ENCODE data around the gene CAMK2B.

CAMK2B gene

DNA sequence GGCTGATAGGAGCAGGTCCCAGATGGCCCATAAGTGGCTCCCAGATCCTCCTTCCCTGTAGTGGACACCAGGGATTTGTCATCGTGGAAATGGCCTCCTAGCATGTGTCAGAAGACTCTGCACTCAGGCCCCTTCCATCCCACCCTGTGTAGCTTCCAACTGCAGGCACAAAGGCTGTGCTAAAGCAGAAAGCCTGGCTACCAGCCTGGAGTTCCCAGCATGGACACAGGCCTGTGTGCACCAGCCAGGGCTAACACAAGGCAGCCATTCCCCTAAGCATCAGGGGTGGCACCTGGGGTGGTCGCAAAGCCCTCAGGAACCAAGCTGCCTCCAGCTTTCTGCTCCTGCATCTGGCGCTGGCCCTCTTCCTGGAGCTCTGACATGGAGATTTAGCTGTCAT is 4.5 kb upstream of the CAMK2B start:
- no peak for DNase-seq (ENCODE audit: low spot score)

DNA sequence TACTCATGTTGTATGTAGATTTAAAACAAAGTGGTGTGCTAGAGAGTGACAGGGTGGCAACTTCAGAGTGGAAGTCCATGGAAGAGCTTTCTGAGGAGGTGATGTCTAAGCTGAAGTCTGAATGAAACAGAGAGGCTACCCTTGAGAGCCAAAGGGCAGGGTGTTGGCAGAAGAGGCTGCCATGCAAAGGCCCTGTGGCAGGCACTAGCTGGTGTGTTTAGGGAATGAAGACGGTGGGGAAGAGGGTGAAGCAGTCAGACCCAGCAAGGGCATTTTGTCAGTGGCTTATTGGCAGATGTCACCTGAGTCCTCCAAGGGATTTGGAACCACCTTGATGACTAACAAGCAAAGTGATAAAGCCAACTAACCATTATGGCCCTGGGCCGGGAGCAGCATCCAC is 3.7 kb upstream of the CAMK2B start:
- DNase-seq (ENCODE audit: low spot score): no peak

DNA sequence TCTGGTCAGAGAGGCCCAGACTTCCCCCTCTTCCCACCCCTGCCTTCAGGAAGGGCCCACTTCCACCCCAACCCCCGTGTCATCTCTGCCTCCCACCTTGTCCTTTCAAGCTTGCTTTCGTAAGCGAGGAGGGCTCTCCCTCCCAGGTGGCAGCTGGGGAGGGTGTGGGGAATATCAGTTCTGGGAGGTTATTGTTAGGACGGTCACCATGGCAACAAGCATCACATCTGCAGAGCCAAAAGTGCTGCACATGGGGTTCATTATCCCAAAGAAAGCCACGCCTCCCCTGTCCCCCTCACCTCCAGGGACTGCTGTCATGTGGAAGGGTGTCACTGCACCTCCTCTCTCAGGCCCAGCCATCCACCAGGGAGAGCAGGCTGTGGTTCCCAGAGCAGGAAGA is 2.6 kb upstream of the CAMK2B start:
- DNase-seq (ENCODE audit: low spot score): no peak

DNA sequence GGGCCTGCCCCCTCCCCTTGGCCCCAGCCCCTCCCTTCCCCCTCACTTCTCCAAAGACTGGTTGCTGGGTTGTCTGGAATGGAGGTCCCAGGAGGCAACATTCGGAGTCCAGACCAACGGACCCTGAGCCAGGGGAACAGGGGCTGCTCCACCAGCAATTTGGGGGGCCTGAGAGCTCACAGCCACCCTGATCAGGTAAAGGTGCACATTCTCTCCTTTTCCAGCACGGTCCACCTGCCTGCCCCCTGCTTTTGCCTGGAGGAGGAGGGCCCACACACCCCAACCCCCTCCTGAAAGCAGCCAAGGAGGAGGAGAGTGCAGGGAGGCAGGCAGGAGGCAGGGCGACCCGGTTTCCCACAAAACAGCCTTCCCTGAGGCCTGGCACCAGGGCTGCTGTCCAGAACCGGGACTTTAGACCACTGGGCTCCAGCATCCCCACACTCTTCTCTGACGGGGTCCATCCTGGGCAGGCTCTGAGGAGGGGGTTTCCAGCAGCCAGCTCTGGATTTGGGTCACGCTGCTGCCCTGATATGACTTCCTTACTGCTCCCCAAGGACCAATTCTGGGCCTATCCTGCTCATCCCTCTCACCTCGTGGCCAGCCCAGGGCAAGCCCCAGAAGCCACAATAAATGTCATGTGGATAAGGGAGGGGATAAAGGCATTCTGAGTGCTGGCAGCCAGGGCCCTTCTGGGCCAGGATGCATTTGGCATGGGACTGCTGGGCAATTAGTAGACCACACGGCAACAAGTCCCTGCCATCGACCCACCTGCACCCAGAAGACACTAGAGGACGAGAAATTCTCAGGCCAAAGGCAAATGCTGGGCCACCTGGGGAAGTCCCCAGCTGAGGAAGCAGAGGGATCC is 1.1 kb upstream of the CAMK2B start:
- no peak for DNase-seq (ENCODE audit: low spot score)

DNA sequence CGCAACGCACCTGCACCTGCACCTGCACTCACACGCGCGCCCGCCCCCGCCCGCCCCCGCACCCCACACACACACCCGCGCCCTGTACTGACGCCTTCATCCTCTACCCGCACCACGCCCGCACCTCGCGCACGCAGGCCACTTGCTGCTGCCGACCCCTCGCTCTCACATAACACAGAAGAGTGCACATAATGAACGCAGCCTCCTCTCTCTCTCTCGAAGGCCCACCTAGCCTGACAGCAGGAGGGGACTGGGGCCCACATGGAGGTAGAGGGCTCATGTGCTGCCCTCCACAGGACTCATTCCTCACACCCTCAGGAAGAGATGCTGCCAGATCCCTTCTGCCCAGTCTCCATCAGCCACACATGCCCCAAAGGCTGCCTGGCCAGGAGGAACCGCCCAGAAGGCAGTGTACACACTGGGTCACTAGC is 432 bp upstream of the CAMK2B start:
- no peak for DNase-seq (ENCODE audit: low spot score)

DNA sequence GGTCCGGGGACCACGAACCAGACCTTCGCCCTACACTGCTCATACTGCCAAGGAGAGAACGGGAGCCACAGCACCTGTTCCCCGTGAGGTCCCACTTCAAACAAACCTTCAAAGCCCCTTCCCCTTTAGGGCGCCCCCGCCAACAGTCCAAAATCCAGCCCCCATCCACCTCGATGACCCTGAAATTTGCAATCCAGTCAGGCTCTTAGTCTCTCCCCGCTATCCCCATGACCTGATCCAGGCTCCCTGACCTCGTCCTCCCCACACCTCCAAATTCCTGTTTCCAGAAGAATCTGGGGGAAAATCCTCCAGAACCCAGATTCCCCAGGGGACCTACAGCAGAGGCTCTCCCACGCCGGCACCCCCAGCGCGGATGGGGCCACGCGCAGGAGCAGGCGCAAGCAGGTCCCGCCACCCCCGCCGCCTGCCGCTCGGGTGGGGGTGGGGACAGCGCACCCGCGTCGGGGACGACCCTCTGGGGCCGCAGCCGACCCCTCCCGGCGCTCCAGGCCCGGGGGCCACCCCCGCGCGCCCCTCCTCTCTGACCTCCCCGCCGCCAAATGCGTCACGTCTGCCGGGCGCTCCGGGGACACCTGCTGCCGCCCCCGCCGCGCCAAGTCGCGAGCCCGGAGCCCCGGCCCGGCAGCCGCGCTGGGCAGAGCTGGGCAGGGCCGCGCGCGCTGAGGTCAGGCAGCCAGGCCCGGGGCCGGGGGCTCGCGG is 753 bp downstream of the CAMK2B start:
- DNase-seq (ENCODE audit: low spot score): no peak

DNA sequence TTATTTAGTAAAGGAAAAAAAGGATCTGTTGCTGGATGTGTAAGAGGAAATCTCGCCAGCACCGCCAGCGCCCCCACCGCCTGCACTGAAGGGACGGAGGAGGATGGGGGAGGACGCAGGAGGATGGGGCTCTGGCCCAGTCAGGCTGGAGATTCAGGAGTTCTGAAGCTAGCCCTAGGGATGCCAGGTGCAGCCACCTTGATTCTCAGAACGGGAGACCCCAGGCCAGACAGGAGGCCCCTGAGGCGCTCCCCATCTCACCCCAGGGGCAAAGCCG is 1.3 kb downstream of the CAMK2B start:
- no peak for DNase-seq (ENCODE audit: low spot score)

DNA sequence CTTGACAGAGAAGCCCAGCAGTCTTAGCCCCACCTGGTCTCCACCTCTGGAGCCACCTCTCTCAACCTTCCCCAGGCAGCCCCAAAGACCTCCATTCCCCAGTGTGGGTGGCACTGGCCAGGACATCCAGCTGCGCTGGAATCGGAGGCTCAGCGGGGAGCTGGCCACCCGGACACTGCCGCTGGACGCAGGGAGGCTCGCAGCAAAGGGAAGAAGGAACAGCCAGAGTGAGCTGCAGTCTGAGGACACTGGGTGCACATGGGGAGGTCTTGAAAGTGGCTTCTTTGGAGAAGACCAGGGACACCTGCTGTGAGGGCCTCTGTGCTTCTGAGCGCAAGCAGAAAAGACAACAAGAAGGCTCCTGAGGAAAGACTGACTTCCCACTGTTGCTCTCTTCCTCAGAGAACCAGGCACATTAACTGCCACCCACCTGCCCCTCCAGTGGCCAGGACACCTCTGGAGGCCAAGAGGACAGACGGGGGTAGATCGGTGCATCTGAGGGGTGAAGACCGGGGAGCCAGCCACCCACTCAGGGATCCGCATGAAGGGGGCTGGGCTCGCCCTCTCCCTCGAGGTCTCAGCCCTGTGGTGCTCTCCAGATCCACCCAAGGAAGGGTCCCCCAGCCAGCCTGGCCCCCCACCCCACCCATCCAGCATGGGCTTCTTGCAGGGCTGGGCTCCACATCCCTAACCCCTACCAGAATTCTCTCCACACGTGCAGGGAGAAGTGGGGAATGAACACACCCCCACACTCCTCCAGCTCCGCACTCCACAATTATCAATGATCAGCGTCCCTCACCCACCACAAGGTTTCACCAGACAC is 1.8 kb downstream of the CAMK2B start:
- no peak for DNase-seq (ENCODE audit: low spot score)

DNA sequence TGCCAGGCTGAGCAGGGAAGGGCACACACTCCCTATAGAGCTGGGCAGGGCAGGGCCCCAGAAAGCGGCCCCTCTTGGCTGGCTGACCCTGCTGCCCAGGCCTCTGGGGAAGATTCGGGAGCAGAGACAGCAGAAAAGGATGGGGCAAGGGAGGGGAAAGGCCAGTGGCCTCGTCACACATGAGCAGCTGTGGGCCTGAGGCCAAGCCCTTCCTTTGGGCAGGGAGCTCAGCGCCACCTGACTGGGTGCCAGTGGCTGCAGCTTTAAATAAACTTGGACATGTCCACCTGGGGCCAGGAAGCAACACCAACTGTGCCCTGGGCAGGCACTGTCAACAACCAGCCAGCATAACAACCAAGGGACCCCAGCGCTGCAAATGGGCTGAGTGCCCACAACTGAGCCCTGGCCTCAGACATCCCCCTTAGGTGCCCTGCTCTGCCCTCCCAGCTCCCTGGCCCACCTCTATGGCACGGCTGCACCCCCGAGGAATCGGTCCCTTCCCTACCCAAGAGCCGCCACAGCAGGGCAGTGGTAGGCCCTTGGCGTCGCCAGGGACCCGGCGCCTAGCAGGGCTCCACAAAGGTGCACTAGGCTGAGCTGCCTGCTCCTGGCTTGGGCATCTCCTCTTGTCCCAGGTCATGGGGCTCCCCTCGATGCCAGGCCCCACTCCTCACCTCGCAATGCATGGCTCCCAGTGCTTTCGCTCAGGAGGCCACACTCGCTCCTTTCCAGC is 2.6 kb downstream of the CAMK2B start:
- DNase-seq (ENCODE audit: low spot score): no peak

DNA sequence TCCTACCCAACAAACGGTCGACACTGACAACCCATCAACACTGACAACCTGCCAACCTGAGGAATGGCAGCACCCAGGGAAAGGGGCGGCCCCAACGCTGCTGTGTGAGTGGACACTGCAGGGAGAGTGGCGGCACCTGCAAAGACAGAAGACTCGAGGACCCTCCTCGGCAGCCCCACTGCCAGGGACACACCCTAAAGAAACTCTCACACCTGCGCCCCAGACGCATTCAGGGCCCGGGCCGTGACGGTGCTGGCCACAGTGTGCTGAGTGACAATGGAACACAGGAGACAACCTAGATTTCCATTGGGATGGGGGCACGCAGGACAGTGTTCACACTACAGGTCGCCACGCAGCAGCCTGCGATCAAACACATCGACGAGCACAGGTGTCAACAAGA is 3.6 kb downstream of the CAMK2B start:
- DNase-seq (ENCODE audit: low spot score): no peak

DNA sequence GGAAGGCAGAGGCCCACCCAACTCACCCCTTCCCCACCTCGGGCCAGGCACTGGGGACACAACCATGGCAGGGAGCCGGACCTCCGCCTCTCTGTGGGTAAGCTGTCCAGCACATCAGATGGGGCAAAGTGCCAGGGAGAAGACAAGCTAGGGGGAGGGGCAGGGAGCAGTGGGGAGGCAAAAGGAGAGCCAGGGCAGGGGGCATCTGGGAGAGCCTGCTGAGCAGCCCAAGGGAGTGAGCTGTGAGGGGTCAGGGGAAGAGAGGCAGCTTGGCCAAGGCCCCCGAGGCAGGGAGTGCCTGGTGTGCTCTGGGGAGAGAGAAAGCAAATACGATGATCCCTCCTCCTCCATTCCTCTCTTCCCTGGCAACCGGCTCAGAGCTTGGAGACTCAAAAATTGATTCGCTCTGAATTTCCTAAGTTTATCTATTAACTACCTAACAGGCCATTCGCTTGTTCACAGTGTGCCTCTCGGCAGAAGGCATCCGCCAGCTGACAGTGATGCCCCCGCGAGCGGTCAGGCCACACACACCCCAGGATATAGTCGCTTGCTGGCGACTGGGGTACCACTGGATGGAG is 4.5 kb downstream of the CAMK2B start:
- no peak for DNase-seq (ENCODE audit: low spot score)

DNA sequence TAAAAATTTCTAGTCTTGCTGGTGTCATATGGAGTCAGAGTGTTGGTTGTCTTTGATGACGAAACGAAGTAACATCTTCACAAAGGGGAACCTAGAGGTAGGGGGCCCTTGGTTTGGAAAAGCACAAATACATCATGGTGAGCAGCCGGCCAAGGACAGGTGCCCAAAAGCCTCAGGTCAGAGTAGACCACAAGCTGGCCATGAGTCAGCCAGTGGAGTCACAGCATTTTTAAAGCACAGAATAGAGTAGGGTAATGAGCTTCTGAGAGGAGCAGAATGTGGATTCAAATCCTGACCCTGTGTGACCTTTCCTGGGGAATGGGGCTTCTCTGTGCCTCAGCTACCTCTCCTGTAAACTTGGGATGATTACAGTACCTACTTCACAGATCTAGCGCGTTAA is 5.3 kb downstream of the CAMK2B start:
- no peak for DNase-seq (ENCODE audit: low spot score)

DNA sequence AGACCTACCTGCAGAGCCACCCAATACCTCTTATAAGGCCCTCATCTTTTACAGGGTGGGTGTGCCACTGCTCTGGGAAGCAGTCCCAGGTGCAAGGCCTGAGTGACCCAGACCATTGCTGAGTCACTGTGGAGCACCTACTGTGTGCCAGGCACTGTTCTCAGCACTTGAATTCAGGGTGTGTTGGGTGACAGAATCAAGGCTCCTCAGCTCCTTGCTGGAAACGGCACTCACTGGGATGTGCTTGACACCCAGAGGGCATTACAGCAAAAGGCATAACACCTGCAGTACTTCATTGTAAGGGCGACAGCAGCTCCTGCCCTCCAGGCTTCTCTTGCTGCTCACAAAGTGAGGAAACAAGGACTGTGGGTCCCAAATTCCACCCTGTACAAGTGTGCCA is 7.1 kb downstream of the CAMK2B start:
- DNase-seq (ENCODE audit: low spot score): no peak

DNA sequence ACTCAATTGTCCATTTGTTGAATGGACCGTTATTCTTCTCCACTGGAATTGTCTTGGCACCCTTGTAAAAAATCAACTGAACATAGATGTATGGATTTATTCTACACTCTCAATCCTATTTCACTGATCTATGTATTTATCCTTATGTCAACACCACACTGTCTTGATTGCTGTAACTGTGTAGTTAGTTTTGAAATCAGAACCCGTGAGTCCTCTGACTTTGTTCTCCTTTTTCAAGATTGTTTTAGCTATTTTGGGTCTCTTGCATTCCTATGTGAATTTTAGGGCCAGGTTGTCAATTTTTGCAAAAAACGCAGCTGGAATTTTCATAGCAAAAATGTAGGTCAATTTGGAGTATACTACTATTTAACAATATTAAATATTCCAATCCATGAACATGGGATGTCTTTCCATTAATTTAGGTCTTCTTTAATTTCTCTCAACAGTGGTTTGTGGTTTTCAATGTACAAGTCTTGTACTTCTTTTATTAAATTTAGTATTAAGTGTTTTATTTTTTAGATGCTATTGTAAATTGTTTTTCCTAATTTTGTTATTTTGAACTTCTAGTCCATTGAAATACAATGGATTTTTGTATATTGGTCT is 10.0 kb downstream of the CAMK2B start:
- DNase-seq (ENCODE audit: low spot score): no peak

DNA sequence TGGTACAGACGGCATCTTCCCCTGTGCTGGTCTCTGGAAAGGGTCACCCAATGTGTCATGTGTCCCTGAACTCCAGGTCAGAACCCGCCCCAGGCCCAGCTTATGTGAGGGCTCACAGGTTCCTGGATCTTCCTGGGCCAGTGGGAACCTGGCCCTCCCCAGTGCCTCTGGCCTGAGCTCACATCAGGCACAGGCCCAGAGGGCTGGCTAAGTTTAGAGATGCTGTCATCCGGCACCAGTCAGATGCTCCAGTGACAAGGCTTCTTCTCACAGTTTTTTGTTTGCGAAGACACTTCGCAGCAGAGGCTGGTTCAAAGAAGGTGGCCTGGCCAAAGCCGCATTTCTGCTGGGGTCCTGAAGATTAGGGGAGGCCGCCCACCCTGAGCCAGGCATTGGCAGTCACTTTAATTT is 11.8 kb downstream of the CAMK2B start:
- no peak for DNase-seq (ENCODE audit: low spot score)

DNA sequence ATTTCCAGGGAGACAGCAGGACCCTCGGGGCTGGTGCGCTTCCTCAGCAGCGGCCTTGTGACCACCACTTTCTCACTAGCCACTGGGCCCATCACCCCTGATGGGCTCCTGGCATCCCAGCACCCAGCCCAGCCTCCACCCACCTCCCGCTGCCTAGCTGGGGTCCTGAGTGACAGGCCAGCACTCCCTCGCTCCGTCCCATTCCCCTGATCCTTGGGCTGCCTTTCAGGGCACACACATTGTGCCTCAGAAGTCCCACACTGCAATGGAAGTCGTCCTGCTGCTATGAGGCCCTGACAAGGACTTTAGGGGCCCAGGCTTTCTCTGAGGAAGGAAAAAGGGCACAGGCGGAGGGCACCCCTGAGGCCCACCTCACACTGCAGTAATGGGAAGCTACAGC is 12.4 kb downstream of the CAMK2B start:
- no peak for DNase-seq (ENCODE audit: low spot score)

DNA sequence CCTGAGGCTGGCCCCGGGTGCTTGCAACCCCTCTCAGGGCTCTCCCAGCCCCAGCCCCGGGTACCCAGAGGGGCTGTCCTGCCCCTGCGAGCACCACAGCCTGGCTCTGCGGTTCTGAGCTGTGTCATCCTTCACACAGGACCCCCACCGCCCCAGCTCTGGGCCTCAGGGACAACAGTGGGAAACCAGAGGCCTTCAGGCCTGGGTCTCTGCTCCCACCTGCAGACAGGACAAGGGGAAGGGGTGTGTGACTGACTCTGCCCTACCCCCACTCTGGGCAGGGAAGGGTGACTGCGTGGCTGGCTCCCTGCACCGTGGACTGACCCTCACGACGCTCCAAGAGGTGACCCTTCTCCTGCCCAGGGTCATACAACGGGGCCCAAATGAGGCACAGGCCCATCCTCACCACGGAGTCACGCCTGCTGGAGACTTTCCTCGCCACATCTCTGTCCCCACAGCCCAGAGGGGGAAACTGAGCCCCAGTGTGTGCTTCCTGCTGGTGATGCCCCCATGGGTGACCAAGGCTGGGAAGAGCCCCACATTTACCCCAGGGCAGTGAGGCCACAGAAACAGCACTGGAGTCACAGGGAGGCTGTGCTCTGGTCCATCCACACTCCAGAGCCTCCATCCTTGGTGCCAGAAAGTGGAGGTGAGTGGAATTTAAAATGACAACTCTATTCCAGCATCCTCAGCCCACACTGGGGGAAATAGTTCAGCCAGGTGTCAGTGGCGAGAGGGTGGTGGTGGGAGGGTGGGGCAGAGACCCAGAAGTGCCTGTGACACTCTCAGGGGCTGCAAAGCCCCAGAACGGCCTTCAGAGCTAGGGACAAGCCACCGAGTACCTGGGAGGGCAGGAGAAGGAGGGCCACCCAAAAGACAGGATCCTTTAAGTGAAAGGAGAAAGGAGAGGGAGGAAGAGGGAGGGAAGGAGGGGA is 13.6 kb downstream of the CAMK2B start:
- DNase-seq (ENCODE audit: low spot score): no peak

DNA sequence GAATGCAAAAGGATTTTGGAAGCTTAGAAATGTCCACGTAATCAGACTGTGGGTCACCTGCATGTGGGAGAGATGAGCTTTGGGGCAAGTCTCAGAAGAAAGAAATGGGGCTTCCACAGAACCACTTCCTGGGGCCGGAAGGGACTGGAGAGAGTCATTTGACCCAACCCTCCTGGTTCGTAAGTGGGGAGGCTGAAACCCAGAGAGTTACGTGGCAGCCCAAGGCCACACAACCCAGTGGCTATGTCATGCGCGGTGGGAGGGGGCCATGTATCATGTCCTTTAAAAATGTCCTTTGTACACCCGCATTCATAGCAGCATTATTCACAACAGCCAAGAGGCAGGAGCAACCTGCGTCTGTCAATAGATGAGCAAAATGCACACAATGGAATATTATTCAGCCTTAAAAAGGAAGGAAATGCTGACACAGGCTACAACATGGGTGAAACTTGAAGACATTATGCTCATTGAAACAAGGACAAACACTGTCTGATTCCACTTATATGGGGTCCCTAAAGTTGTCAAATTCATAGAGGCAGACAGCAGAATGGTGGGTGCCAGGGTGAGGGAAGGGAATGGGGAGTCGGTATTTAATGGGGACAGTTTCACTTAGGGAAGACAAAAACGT is 15.1 kb downstream of the CAMK2B start:
- no peak for DNase-seq (ENCODE audit: low spot score)

DNA sequence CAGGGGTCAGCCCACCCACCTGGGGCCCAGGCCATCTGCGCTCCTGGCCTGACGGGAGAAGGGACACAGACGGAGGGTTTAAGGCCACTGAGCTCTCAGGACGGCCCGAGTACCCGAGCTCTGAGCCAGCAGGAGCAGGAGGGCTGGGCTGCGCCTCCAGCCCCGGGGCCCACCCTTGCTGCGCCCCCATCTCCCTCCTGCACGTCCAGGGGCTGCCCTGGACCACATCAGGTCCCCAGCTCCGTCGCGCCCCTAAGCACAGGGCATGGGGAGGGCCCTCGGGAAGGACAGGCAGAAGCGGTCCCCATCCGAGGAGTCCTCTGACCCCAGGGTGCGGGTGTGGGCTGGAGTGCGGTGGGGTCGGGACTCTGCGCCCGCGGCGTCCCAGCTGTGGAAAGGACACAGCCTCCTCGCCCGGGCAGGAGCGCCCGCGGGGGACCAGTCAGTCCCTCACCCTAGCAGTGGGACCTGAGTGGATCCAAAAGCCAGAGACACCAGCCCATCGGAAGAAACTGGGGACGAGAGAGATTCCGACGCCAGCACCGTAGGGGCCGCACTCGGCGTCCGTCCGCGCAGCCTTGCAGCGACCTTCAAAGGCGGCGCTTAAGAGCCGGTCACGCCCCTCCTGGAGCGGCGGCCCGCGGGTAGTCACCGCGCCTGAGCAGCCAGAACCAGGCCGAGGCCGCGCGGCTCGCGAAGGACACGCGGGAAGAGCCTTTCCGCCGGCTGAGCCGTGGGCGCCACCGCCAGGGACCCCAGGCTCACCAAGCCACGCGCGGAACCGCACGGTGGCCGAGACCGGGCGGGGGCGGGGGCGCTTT is 15.9 kb downstream of the CAMK2B start:
- peak; percentile 32 for DNase-seq (ENCODE audit: low spot score)

Data from kidney capillary endothelial cell (primary cell).